22Rv1 (cell line): ENCODE data around the gene INTS12.

Source experiments
- H3K27ac ChIP-seq: fragments of 450-650 bp; 2 replicates; pipeline ENCODE4 v1.5.1; 2017
- CTCF ChIP-seq: fragments of 450-650 bp; IDR thresholded peaks from 2 replicates; pipeline ENCODE4 v1.5.1; 2017; ENCODE audit warnings: mild to moderate bottlenecking
- ZFX ChIP-seq: fragments of 450-650 bp; IDR thresholded peaks from 2 replicates; pipeline ENCODE4 v1.6.1; 2017; ENCODE audit warnings: antibody characterized with exemption, borderline replicate concordance

INTS12 gene

GRCh38 chr4:105641845-105642244, 66.6 kb downstream of the INTS12 start:
- TF ChIP-seq CTCF (no peak), ZFX (no peak)
- H3K27ac ChIP-seq = no peak overlapping the region

GRCh38 chr4:105637408-105638176, 70.9 kb downstream of the INTS12 start:
- peak overlapping the region; percentile 64 for H3K27ac ChIP-seq
- TF ChIP-seq ZFX = no peak
- TF ChIP-seq CTCF = no peak

GRCh38 chr4:105634402-105635080, 73.9 kb downstream of the INTS12 start:
- TF ChIP-seq CTCF (no peak), ZFX (no peak)
- H3K27ac ChIP-seq = peak overlapping the region; percentile 83

GRCh38 chr4:105633241-105633640, 75.2 kb downstream of the INTS12 start:
- peak overlapping the region; percentile 83 for H3K27ac ChIP-seq

More at GRCh38 chr4:105633241-105633640, 75.2 kb downstream of the INTS12 start:
- no peak for TF ChIP-seq CTCF
- no peak for TF ChIP-seq ZFX
